HEK293 (cell line): Measurements from ENCODE around the gene USP24.

ENCODE experiments used
- CTCF ChIP-seq: fragments of 450-650 bp; formaldehyde crosslinking; IDR thresholded peaks from 2 replicates; pipeline ENCODE4 v1.5.1; 2016; ENCODE audit warnings: missing biosample characterization, missing genetic modification characterization
- KLF1 ChIP-seq: fragments of 450-650 bp; formaldehyde crosslinking; IDR thresholded peaks from 2 replicates; pipeline ENCODE4 v1.5.1; 2016; ENCODE audit warnings: missing biosample characterization, missing genetic modification characterization
- KLF16 ChIP-seq: fragments of 450-650 bp; formaldehyde crosslinking; IDR thresholded peaks from 2 replicates; pipeline ENCODE4 v1.5.1; 2017; ENCODE audit warnings: missing biosample characterization, missing genetic modification characterization
- PATZ1 ChIP-seq: fragments of 450-650 bp; formaldehyde crosslinking; IDR thresholded peaks from 2 replicates; pipeline ENCODE4 v1.5.1; 2016; ENCODE audit warnings: missing biosample characterization, missing genetic modification characterization
- REST ChIP-seq: fragments of 450-650 bp; formaldehyde crosslinking; IDR thresholded peaks from 2 replicates; pipeline ENCODE4 v1.5.1; 2016; ENCODE audit warnings: missing biosample characterization, missing genetic modification characterization
- ZFP41 ChIP-seq: fragments of 450-650 bp; formaldehyde crosslinking; IDR thresholded peaks from 2 replicates; pipeline ENCODE4 v1.5.1; 2016; ENCODE audit warnings: missing biosample characterization, missing genetic modification characterization, borderline replicate concordance
- ZNF274 ChIP-seq, 2 experiments: fragments of 200-500 bp in 1 of 2; fragments of 450-650 bp in 1 of 2; sonication (Bioruptor generic) in 1 of 2; formaldehyde crosslinking in 1 of 2; IDR thresholded peaks; 2 replicates each; pipeline versions ENCODE4 v1.5.1 to v1.6.1; 2014 to 2016; ENCODE audit warnings: borderline replicate concordance in 1 of 2, inconsistent platforms in 1 of 2, low read length in 1 of 2, missing biosample characterization in 1 of 2, missing genetic modification characterization in 1 of 2
- ZNF311 ChIP-seq: fragments of 450-650 bp; formaldehyde crosslinking; IDR thresholded peaks from 2 replicates; pipeline ENCODE4 v1.5.1; 2017; ENCODE audit warnings: missing biosample characterization, missing genetic modification characterization, borderline replicate concordance
- ZNF473 ChIP-seq: fragments of 450-650 bp; formaldehyde crosslinking; IDR thresholded peaks from 2 replicates; pipeline ENCODE4 v1.5.1; 2017; ENCODE audit warnings: missing biosample characterization, missing genetic modification characterization
- ZNF580 ChIP-seq: fragments of 450-650 bp; formaldehyde crosslinking; IDR thresholded peaks from 2 replicates; pipeline ENCODE4 v1.5.1; 2016; ENCODE audit warnings: missing biosample characterization, missing genetic modification characterization
- ZNF707 ChIP-seq: fragments of 450-650 bp; formaldehyde crosslinking; IDR thresholded peaks from 2 replicates; pipeline ENCODE4 v1.5.1; 2016; ENCODE audit warnings: missing biosample characterization, missing genetic modification characterization
- ZNF747 ChIP-seq: fragments of 450-650 bp; formaldehyde crosslinking; IDR thresholded peaks from 2 replicates; pipeline ENCODE4 v1.5.1; 2016; ENCODE audit warnings: missing biosample characterization, missing genetic modification characterization

GRCh38 chr1:55057270-55057955 lies 157.8 kb downstream of the USP24 start:
- TF ChIP-seq ZNF311 (tag by site-specific recombination): no peak
- no peak for TF ChIP-seq ZNF707
- TF ChIP-seq ZNF274 (IDR thresholded peaks at IDR 0.05; ENCODE audit: low read length): no peak
- no peak for TF ChIP-seq ZNF274 (tag by site-specific recombination; IDR thresholded peaks at IDR 0.05; ENCODE audit: borderline replicate concordance)
- TF ChIP-seq KLF1 (tag by site-specific recombination): no peak
- no peak for TF ChIP-seq KLF16 (tag by site-specific recombination)
- no peak for TF ChIP-seq ZFP41 (tag by site-specific recombination)
- TF ChIP-seq REST (tag by site-specific recombination): no peak
- no peak for TF ChIP-seq CTCF (tag by site-specific recombination)
- no peak for TF ChIP-seq PATZ1 (tag by site-specific recombination)
- no peak for TF ChIP-seq ZNF580 (tag by site-specific recombination)
- no peak for TF ChIP-seq ZNF747 (tag by site-specific recombination)
- TF ChIP-seq ZNF473 (tag by site-specific recombination): no peak
